ENCODE measurements around the gene RNF31.

DNA sequence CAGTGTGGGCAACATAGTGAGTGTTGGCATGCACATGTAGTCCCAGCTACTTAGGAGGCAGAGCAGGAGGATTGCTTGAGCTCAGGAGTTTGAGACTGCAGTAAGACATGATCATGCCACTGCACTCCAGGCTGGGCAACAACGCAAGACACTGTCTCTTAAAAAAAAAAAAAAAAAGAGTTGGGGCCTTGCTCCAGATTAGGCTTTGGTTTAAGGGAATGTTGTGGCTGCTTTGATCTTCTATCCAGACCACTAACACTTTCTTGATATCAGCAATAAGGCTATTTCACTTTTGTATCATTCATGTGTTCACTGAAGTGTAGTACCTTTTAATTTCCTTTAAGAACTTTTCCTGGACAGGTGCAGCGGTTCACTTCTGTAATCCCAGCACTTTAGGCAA lies 19.6 kb upstream of the RNF31 start:
- TF ChIP-seq, protein P1, sequence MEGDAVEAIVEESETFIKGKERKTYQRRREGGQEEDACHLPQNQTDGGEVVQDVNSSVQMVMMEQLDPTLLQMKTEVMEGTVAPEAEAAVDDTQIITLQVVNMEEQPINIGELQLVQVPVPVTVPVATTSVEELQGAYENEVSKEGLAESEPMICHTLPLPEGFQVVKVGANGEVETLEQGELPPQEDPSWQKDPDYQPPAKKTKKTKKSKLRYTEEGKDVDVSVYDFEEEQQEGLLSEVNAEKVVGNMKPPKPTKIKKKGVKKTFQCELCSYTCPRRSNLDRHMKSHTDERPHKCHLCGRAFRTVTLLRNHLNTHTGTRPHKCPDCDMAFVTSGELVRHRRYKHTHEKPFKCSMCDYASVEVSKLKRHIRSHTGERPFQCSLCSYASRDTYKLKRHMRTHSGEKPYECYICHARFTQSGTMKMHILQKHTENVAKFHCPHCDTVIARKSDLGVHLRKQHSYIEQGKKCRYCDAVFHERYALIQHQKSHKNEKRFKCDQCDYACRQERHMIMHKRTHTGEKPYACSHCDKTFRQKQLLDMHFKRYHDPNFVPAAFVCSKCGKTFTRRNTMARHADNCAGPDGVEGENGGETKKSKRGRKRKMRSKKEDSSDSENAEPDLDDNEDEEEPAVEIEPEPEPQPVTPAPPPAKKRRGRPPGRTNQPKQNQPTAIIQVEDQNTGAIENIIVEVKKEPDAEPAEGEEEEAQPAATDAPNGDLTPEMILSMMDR (conservative IDR thresholded peaks at IDR 0.05; ENCODE audit: low read depth, low read length), result no peak
- no peak for TF ChIP-seq EZH2 (IDR thresholded peaks at IDR 0.05; ENCODE audit: low read length, unreplicated experiment)
